SIG-M5 treated with dmso at 0.1 percent for 504 hours (cell line): Measurements from ENCODE around the gene INO80E.
"Not testable (repeated sequence)": the region's sequence is repeated elsewhere in the genome, so short reads cannot be mapped to it uniquely, and the experiment has no call there.

Experiments used
- DNase-seq: peaks from one replicate; lab custom pipeline; 2025; ENCODE audit not compliant: unreplicated experiment; lab: John Stamatoyannopoulos, UW

The INO80E gene

DNA sequence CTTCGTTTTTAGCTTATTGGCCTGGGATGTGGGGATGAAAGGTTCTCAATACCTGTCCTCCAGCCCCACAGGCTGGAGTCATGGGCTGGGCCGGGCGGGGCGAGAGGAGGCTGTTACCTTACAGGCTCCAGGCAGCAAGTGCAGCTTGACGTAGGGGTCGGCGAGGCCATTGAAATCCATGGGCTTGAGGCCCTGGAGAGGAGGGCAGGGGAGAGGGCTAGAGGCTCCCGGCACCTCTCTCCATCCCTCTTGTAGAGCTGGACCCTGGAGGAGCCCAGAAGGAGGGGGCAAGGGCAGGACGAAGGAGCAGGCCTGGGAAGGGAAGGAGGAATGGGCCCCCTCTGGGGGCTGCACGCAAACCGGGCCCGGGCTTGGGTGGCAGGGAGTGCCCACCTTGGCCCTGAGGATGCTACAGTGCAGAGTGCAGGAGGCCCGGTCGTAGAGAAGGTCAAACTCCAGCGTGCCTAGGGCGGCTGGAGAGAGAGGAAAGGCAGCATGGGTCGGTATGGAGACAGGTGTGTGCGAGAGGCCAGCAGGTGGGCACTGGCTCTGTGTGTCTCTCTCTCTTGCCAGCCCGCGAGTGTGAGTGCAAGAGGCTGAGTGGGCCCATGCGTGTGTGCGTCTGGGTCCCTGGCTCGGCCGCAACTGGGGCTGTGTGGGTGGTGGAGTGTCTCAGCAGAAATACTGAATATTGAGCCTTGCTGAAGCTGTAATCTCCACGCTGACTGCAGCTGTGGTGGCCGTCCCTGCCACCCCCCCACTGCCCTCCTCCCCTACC lies 13.2 kb downstream of the INO80E start:
- DNase-seq, result no peak

DNA sequence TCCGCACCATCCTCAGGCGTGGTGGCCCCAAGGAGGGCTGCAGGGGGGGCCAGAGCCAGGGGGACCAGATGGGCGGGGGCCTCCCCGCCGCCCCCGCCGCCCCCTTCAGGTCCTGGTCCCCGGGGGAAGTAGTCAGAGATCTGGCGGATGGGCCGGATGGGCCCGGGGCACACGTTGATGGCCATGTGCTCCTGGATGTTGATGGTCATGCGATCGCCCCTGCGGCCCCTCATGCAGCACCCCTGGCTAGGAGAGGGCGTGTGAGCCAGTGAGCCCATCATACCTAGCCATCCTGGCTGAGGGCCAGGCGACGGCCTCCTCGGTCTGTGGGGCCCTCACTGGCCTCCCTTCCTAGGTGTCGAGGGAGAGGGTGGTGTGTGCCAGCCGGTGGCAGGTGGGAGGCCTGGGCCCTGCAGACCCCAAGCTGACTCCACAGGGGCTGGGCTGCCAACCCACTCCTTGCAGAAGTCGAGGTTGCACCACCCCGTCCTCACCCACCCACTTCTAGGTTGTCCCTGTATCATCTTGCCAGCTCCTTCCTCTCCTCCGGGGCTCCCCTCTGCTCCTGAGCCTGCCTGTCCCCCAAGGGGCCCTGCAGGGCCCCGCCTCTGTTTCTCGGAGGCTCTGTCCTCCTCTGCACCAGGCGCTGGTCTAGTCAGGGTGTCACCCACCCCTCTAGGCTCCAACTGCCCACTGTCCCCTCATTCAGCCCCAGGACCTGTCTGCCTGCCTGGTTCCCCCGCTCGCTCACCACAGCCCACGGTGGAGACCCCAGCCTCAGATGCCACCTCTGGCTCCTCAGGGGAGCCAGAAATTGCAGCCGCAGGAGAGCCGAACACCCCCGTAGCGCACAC lies 14.2 kb downstream of the INO80E start:
- DNase-seq, result no peak

DNA sequence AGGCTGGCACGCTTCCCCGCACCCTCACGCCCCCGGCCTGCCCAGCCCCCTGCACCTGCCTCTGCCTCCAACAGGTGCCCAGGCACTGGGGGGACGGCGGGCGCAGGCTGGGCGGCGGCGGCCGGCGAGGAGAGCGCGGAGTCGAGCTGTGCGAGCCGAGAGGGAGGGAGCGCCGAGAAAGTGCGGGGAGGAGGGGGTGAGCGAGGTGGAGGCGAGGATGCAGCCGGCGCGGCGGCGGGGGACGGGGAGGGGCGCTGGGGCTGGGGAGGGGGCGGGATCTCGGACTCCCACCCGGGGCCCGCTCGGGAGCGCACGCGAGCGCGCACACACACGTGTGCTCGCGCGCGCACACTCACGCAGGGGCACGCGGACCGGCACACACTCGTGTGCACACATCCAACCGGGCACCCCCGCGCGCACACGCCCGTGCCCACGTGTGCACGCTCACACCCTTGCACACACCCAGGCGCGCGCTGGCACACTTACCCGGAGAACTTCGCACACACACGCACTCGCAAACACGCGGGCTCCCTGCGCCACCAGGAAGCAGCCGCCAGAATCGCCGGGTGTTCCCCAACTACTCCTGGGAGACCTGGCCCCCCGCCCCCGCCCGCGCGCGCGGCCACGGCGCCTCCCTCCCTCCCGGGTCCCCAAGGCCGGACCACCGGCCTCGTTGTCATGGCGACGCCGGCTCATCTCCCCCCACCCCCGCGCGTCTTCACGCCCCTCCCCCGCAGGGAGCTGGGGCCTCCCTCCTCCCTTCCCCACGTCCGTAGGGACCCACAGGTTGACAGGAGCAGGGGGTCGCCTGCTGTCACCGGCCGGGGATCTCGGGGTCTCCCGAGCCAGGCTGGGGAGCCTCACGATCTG lies 15.0 kb downstream of the INO80E start, which contains the start of gene DOC2A:
Gene DOC2A (minus strand): TSS at position 184 of the 870 bp plus-strand sequence. CDS start 805 bp downstream, outside the sequence.
- peak; percentile 18 for DNase-seq

DNA sequence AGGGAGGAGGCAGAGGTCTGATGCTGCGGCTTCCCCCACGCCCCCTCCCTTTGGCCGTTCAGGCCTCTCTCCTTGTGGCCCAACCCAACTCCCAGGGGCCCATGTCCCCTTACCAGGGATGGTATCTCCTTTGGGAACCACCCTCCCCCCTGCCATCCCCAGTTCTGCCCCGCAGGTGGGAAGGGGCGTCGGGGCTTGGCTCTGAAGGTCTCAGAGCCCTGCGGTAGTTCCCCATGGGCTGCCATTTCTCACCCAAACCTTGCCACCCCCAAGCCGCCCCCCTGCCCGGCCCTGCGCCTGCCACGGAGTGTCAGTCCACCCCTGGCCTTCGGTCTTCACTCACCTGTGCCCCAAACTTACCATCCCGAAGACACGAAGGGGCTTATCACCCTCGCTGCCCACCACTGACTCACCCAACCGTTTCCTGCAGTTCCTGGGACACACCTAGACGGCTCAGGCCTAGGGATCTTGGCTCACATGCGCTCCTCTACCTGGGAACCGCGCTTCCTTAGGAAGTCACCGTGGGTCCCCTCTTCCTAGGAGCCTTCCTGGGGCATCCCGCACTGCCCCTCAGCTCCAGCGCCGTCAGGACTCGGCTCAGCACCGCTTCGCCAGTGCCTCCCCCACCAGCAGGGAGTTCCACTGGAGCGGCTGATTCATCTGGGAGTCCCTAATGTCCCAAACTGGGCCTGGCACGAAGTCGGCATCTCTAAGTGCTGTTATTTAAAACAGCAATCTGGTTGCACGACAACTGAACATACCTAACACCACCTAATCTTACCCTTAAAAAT lies 15.9 kb downstream of the INO80E start:
- no peak for DNase-seq

DNA sequence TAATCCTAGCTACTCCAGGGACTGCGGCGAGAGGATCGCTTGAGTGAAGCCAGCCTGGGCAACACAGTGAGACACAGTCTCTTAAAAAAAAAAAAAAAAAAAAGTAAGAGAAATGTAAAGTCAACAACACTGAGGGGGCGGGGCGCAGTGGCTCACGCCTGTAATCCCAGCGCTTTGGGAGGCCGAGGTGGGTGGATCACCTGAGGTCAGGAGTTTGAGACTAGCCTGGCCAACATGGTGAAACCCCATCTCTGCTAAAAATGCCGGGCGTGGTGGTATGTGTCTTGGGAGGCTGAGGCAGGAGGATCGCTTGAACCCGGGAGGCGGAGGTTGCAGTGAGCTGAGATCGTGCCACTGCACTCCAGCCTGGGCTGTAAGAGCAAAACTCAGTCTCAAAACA lies 16.6 kb downstream of the INO80E start:
- not testable (repeated sequence) for DNase-seq

DNA sequence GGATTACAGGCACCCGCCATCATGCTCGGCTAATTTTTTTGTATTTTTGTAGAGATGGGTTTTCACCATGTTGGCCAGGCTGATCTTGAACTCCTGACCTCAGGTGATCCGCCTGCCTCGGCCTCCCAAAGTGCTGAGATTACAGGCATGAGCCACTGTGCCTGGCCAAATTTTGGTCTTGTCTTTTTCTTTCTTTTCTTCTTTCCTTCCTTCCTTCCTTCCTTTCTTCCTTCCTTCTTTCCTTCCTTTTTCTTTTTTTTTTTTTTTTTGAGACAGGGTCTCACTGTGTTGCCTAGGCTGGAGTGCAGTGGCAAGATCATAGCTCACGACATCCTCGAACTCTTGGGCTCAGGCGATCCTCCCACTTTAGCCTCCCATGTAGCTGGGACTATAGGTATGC lies 19.4 kb downstream of the INO80E start:
- not testable (repeated sequence) for DNase-seq

DNA sequence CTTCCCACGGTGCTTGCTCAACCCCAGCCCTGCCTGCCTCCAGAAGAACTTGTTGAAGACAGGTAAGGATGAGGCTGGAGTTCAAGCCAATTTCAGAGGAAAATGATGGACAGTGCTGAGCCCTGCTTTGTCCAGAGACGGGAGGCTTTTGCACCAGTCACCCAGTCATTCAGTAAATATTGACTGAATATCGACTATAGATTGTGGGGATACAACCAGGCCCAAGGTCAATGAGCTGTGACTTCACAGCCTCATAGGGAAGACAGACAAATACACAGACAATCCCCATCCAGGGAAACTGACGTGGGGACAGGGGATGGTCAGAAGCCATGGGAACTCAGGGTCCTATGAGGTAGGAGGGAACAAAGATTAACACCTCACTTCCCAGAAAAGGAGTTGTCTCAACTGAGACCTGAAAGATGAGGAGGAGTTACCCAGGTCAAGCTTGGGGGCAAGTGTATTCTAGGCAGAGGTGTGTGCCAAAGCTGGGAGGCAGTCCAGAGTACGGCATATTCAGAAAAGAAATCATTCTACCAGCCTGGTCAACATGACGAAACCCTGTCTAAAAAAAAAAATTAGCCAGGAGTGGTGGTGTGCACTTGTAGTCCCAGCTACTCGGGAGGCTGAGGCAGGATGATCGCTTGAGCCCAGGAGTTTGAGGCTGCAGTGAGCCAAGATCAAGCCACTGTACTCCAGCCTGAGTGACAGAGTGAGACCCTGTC lies 20.7 kb downstream of the INO80E start:
- no peak for DNase-seq

DNA sequence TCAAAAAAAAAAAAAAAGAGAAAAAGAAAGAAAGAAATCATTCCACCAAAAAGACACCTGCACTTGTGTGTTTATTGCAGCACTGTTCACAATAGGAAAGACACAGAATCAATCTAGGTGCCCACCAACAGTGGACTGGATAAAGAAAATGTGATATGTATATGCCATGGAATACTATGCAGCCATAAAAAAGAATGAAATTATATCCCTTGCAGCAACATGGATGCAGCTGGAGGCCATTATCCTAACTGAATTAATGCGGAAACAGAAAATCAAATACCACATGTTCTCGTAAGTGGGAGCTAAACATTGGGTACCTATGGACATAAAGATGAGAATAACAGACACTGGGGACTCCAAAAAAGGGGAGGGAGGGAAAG lies 21.2 kb downstream of the INO80E start:
- DNase-seq, result no peak

DNA sequence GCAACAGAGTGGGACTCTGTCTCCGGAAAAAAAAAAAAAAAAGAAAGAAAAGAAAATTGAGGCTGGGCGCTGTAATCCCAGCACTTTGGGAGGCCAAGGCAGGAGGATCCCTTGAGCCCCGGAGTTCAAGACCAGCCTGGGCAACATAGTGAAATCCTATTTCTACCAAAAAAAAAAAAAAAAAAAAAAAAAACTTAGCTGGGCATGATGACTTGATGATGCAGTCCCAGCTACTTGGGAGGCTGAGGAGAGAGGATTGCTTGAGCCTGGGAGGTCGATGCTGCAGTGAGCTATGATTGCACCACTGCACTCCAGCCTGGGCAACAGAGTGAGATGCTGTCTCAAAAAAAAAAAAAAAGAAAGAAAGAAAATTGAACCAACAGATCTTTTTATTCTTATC lies 21.9 kb downstream of the INO80E start:
- DNase-seq, result not testable (repeated sequence)

DNA sequence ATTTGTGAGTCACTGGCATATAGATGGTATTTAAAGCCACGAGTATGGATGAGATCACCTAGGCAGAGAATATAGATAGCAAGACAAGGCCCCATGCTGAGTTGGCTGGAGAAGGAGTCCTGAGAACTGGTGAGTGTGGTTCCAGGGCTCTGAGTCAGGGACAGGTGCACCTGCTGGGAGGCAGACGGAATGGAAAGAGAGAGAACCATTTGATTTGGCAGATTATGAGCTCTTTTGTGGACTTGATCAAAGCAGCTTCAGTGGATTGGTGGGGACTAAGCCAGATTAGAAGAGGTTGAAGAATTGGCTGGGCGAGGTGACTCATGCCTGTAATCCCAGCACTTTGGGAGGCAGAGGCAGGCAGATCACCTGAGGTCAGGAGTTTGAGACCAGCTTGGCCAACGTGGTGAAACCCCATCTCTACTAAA lies 22.7 kb downstream of the INO80E start:
- DNase-seq, result no peak

DNA sequence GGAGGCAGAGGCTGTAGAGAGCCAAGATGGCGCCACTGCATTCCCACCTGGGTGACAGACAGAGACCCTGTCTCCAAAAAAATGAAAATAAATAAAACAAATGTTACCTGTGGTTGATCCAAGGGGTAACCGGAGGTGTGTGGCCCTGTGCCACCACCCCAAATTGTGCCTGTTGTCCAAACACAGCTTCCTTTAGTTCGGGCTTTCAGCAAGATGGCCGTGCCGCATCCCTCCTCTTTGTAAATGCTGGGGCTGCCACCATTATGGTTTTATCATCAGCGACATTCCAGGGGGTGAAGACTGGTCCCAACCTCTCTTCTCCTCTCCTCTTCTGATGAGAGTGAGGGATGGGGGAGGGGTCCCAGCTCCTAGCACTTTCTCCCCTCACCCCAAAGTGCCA lies 26.8 kb downstream of the INO80E start, which contains the start of gene C16orf92:
Gene C16orf92 (plus strand): TSS at position 312 of the 400 bp plus-strand sequence. CDS start 143 bp downstream, outside the sequence.
- DNase-seq, result no peak

DNA sequence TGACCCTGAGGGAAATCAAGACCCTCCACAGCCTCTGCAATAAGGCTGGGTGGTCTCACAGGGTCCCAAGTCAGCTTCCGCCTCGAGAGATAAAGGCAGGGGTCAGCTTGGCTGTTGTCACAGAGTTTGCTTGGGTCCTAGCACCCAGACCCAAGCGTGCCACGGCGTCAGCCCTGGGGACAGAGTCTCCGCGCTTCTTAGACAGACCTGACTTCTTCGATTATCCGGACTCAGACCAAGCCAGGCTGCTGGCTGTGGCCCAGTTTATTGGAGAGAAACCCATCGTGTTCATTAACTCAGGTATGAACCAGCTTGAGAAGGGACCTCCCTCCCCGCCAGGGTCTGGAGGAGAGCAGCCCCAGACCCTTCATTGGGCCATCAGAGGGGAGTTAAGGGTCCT lies 27.5 kb downstream of the INO80E start:
- DNase-seq, result no peak

DNA sequence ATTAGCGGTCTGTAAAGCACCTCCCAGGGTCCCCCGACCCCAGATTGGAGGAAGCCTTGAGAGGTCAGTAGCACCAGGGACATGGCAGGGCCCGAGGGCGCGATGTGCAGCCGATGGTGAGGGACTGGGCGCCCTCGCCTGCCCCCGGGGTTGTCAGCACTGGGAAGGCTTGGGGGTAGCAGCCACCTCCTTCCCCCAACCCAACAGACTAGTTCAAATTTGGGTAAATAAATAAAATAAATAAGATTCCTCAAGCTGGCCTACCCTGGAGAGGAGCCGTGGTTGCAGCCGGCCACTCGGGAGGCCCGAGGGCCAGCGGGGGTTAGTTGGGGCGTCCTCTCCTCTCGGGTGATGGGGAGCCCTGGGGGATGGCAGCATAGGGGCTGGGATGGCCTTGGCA lies 28.4 kb downstream of the INO80E start:
- no peak for DNase-seq

DNA sequence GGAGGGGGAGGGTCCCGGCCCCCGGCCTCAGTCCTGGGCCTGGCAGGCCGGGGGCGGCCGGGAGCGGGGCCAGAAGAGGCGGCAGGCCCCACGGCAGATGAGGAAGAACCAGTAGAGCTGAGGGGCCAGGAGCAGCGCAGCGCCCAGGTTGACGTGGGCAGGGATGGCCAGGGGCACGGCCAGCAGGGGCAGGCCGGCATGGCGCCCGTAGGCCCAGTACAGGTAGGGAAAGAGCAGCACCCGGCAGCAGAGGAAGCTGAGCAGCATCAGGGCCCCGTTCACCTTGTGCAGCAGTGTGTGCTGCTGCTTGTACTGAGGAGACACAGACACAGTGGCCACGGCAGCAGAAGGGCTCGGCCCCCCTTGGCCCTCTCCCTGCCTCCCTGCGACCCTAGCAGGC lies 29.1 kb downstream of the INO80E start:
- no peak for DNase-seq

DNA sequence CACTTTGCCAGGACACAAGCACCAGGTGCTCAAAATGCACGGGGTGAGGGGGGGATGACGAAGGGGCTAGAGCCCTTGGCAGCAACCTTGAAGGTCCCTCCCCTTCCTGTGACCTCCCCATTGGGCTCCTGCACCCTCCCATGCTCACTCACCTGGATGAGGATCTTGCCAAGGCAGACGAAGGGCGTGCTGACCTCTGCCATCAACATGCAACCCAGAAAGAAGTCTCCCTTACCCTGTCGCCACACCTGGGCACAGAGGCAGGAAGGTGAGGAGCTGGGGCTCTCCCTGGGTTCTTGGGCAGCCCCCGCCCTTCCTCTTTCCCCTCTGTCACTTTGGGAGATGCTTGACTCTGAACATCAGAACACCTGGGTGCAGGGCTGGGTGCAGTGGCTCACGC lies 29.5 kb downstream of the INO80E start:
- no peak for DNase-seq

DNA sequence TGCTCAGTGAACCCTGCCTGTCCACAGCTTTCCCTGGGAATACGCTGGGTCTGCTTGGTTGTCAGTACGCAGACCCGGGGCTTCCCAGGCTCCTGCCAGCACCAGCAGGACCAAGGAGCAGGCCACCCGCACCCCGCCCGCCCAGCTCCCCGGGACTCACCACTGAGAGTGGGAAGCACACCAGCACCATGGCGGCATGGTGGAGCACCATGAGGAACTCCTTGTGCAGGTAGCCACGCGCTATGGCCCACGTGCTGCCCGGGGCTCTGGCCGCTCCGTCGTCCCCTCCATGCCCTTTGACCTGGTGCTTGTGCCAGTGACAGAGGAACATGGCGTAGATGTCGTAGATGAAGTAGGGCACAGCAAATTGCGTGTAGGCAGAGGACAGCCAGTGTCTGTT lies 30.4 kb downstream of the INO80E start:
- DNase-seq, result no peak

DNA sequence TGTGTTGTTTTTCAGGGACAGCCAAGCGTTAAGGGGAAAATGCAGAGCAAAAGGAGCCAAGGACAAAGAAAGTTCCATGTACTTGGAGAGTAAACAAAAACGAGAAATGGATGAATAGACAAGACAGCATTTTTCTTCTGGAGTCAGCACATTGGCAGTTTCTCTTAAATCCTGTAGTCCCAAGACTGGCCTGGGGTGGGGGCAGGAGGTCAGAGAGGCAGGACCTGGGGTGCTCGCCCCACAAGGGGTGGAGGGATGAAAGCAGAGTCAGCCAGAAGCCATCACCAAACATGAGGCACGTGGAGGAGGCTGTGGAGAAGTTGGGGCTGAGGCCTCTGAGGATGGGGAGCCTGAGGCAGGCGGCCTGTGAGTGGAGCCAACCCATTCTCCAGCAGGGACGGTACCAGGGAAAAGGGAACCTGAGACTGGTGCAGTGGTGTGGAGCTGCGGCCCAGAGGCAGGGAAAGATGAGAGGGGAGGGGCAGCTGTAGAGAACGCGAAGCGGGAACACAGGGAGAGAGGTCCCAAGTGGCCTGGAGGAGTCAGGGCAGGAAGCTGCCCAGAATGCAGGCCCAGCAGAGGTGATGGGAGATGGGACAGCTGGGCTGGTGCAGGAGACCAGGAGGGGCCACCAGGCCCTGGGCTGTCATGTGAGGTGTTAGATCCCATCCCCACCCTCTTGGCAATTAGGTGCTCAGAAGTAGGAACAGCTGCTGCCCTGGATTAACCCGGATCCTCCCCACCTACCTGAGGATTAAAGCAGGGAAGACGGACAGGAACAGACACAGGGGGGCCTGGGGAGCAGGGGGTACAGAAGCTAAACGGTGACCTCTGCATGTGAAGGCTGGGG lies 31.8 kb downstream of the INO80E start:
- DNase-seq, result no peak

DNA sequence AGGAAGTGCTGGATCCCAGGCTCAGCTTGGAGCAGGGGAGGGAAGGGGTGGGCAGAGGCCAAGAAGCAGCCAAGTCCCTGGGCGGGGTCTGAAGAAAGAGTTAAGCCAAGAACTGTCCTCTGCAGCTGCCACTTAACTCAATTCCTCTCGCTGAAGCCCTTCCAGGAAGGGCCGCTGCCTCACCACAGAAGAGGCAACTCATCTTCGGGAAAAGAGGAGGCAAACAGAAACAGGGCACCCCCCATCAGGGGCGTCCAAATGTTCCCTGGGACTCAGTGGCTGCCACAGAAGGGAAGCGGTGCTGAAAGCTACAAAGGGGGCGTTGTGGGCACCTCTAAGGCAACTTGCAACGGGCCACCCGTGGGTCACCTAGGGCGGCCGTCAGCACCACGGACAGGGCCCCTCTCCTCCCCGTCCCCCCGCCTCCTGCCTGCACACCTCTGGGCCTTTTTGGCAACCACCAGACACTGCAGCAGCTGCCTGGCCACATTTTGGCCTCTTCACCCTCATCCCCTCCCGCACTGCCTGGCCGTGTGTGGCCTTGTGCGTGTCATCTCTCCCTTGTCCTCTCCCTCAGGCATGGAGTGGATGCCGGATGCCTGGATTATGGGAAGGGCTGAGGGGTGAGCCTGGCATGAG lies 32.5 kb downstream of the INO80E start:
- no peak for DNase-seq
